Measurements from ENCODE around the gene NBEAL2. TPM values are rescaled to one million over a fixed set of nuclear protein-coding genes. Genes with fewer than 3 reads are reported as not detected.

Gene NBEAL2
- total RNA-seq, 1 experiment from 2014 or later = 50.7 TPM

DNA sequence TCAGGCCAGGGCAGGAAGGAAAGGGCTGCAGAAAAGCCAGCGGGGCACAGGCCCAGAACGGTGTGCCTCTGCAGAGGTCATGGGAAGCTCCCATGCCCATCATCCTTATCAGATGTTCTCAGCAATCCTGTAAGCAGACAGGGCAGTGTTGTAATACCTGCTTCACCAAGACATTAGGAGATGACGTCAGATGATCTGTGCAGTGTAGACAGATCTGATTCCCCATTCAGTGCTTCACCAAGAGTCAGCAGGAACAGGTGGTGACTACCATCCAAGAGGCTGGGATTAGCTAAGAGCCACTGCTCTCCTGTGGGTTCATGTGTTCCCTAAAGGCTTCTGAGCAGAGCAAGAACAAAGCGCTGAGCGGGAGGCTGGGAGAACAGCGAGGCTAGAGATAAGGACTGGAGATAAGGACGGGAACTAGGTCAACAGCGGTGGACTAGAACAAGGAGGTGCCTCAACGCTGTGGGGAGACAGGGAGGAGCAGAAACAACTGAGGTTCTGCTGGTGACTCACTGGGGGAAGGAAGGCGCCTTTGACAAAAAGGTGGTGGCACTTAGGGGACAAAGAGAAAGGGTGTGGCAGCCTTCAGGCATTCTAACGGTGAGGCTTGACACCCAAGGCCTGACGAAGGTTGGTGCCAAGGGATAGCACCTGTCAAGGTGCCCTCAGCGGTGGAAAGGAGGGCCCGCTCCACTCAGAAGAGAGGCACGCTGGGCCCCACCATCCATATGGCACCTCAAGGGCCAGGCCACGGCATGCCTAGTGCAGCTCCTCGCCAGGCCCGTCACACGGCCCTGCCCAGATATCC, 31.3 kb upstream of the NBEAL2 start:
- BruUV-seq (replicated peaks) = no TSS peak
- POLR2A ChIA-PET (ENCODE audit: unreplicated experiment) = interaction anchor here (0.6 kb wide), 1 partner anchor 26 kb away, joined by 4 read pairs; no protein-coding TSS in a partner anchor
- H3K27me3 ChIP-seq (ENCODE audit: low read length) = no peaks in the 10 kb centered on the region
- H3K79me2 ChIP-seq (ENCODE audit: low read length) = peaks cover 98% of the 10 kb centered on the region
- H3K36me3 ChIP-seq (ENCODE audit: low read depth, low read length) = peaks cover 19% of the 10 kb centered on the region
- H3K9ac ChIP-seq (ENCODE audit: low read length) = no peak overlapping the region
- H3F3A ChIP-seq (ENCODE audit: low read length, unreplicated experiment) = no peaks in the 10 kb centered on the region
- no peak overlapping the region for H3K4me3 ChIP-seq (ENCODE audit: low read length)
- TF ChIP-seq, protein P1, sequence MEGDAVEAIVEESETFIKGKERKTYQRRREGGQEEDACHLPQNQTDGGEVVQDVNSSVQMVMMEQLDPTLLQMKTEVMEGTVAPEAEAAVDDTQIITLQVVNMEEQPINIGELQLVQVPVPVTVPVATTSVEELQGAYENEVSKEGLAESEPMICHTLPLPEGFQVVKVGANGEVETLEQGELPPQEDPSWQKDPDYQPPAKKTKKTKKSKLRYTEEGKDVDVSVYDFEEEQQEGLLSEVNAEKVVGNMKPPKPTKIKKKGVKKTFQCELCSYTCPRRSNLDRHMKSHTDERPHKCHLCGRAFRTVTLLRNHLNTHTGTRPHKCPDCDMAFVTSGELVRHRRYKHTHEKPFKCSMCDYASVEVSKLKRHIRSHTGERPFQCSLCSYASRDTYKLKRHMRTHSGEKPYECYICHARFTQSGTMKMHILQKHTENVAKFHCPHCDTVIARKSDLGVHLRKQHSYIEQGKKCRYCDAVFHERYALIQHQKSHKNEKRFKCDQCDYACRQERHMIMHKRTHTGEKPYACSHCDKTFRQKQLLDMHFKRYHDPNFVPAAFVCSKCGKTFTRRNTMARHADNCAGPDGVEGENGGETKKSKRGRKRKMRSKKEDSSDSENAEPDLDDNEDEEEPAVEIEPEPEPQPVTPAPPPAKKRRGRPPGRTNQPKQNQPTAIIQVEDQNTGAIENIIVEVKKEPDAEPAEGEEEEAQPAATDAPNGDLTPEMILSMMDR (conservative IDR thresholded peaks at IDR 0.05; ENCODE audit: low read depth, low read length) = no peak
- TF ChIP-seq EZH2phosphoT487 (IDR thresholded peaks at IDR 0.05; ENCODE audit: borderline replicate concordance, low read length) (no peak), EZH2 (IDR thresholded peaks at IDR 0.05; ENCODE audit: low read length, unreplicated experiment) (no peak)
- ATAC-seq = no peak
- H4K20me1 ChIP-seq (ENCODE audit: low read length) = peaks cover 88% of the 10 kb centered on the region
- CTCF ChIA-PET = no interaction called here
- no peak overlapping the region for H2AFZ ChIP-seq (ENCODE audit: low read length)
- intact Hi-C loops (cut with micrococcal nuclease) = no loop called here
- no peaks in the 10 kb centered on the region for H3K9me3 ChIP-seq (ENCODE audit: low read length)
- no peak overlapping the region for H3K27ac ChIP-seq (ENCODE audit: low read length)
- DNase-seq = peak; percentile 10
- peaks cover 45% of the 10 kb centered on the region for H3K4me1 ChIP-seq (ENCODE audit: insufficient read depth, low read length)
- H3K4me2 ChIP-seq (ENCODE audit: low read length) = peak overlapping the region; percentile 14; the same call in 1 of the 2 replicates
- no peaks in the 10 kb centered on the region for H3K9me2 ChIP-seq (replicated peaks; ENCODE audit: low read length)

DNA sequence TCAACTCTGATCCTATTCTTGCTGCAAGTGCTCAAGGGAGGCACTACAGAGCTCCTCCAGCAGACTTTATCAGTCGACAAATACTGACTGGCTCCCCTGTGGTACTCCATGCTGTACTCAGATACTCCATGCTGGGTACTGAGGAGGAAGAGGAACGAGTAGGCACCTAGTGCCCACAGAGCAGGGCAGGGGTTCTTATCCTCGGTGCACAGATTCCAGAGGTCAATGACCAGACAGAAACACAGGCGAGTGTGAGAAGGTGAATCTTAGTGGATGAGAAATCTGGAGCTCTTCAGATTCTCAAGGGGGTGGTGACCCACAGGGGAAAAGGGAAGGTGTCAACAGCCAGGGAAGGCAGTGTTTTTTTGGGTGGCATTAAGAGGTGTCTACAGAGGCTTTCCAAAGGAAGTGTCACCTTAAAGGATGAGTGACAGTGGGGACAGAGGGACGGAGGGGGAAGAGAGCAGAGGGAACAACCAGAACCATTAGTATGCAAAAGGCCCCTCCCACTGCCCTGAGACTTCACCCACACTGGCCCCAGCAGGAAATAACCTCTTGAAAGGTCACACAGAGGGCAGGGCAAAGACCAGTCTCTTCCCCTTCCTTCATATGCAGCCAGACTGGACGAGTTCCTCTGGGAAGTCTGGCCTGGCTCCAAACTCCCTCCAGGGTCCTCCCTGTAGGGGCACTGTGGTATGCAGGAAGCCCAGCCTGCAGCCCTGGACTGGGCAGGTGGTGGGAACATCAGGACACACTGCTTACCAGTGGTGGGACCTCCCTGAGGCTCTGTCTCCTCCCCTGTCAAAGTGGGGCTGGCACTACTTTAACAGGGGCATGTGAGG, 30.4 kb upstream of the NBEAL2 start:
- Histone ChIP-seq H3K27me3 (ENCODE audit: low read length) (no peaks in the 10 kb centered on the region), H3K4me2 (ENCODE audit: low read length) (no peak overlapping the region), H3K4me3 (ENCODE audit: low read length) (no peak overlapping the region), H4K20me1 (ENCODE audit: low read length) (peaks cover 89% of the 10 kb centered on the region), H3K4me1 (ENCODE audit: insufficient read depth, low read length) (peaks cover 44% of the 10 kb centered on the region), H3K79me2 (ENCODE audit: low read length) (peaks cover 98% of the 10 kb centered on the region), H3K27ac (ENCODE audit: low read length) (no peak overlapping the region), H3K9me3 (ENCODE audit: low read length) (no peaks in the 10 kb centered on the region), H3F3A (ENCODE audit: low read length, unreplicated experiment) (no peaks in the 10 kb centered on the region), H3K9ac (ENCODE audit: low read length) (no peak overlapping the region), H3K9me2 (replicated peaks; ENCODE audit: low read length) (no peaks in the 10 kb centered on the region), H3K36me3 (ENCODE audit: low read depth, low read length) (peaks cover 19% of the 10 kb centered on the region), H2AFZ (ENCODE audit: low read length) (no peak overlapping the region)
- ChIA-PET POLR2A (ENCODE audit: unreplicated experiment) (no interaction called here), CTCF (no interaction called here)
- intact Hi-C loops (cut with micrococcal nuclease) = no loop called here
- BruUV-seq (replicated peaks) = no TSS peak
- TF ChIP-seq EZH2phosphoT487 (IDR thresholded peaks at IDR 0.05; ENCODE audit: borderline replicate concordance, low read length) (no peak), EZH2 (IDR thresholded peaks at IDR 0.05; ENCODE audit: low read length, unreplicated experiment) (no peak)
- TF ChIP-seq, protein P1 (conservative IDR thresholded peaks at IDR 0.05; ENCODE audit: low read depth, low read length) = no peak
- DNase-seq = no peak
- ATAC-seq = no peak

Measured in PC-3 (cell line).